Panc1 (cell line): ENCODE measurements around the gene YY1.

Source experiments
- CTCF ChIP-seq: fragments of 450-650 bp; IDR thresholded peaks from 2 replicates; pipeline ENCODE4 v1.5.1; 2017; ENCODE audit warnings: mild to moderate bottlenecking
- POLR2AphosphoS5 ChIP-seq: IDR thresholded peaks from 2 replicates; pipeline ENCODE4 v1.6.1; 2012; ENCODE audit warnings: mild to moderate bottlenecking, low read depth, low read length, moderate library complexity
- SIN3A ChIP-seq: IDR thresholded peaks from 2 replicates; pipeline ENCODE4 v1.6.1; 2012; ENCODE audit warnings: low read depth, mild to moderate bottlenecking, low read length, moderate library complexity, borderline replicate concordance; ENCODE audit not compliant: insufficient read depth
- TCF7L2 ChIP-seq: IDR thresholded peaks from 2 replicates; pipeline ENCODE4 v1.6.1; 2011; ENCODE audit warnings: mild to moderate bottlenecking, low read depth, low read length, inconsistent platforms
- TF ChIP-seq, protein P1 (sequence below), 2 experiments: IDR thresholded peaks; 2 replicates each; pipeline ENCODE4 v1.6.1; 2011 to 2012; ENCODE audit warnings: low read depth in 2 of 2, control low read depth in 1 of 2, low read length in 1 of 2, mild to moderate bottlenecking in 1 of 2, moderate library complexity in 1 of 2; ENCODE audit not compliant: insufficient read depth in 1 of 2

GRCh38 chr14:100282766-100283419 lies 43.9 kb downstream of the YY1 start:
- TF ChIP-seq CTCF (no peak), SIN3A (no peak), TCF7L2 (no peak), POLR2AphosphoS5 (no peak)
- TF ChIP-seq, protein P1, sequence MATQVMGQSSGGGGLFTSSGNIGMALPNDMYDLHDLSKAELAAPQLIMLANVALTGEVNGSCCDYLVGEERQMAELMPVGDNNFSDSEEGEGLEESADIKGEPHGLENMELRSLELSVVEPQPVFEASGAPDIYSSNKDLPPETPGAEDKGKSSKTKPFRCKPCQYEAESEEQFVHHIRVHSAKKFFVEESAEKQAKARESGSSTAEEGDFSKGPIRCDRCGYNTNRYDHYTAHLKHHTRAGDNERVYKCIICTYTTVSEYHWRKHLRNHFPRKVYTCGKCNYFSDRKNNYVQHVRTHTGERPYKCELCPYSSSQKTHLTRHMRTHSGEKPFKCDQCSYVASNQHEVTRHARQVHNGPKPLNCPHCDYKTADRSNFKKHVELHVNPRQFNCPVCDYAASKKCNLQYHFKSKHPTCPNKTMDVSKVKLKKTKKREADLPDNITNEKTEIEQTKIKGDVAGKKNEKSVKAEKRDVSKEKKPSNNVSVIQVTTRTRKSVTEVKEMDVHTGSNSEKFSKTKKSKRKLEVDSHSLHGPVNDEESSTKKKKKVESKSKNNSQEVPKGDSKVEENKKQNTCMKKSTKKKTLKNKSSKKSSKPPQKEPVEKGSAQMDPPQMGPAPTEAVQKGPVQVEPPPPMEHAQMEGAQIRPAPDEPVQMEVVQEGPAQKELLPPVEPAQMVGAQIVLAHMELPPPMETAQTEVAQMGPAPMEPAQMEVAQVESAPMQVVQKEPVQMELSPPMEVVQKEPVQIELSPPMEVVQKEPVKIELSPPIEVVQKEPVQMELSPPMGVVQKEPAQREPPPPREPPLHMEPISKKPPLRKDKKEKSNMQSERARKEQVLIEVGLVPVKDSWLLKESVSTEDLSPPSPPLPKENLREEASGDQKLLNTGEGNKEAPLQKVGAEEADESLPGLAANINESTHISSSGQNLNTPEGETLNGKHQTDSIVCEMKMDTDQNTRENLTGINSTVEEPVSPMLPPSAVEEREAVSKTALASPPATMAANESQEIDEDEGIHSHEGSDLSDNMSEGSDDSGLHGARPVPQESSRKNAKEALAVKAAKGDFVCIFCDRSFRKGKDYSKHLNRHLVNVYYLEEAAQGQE (IDR thresholded peaks at IDR 0.05; ENCODE audit: insufficient read depth in 1 of 2, low read depth in 2 of 2, low read length in 1 of 2): no peak
